CD14-positive monocyte (primary cell): ENCODE results near the gene F2RL1. TPM values are rescaled to one million over a fixed set of nuclear protein-coding genes. Genes with fewer than 3 reads are reported as not detected.

ENCODE experiments used
- DNase-seq, 3 donors: peaks; one replicate each; pipeline ENCODE4 v3.0.0-alpha.2; 2011 to 2022
- H2AFZ ChIP-seq: 2 replicates; pipeline ENCODE4 v1.6.0; 2012; ENCODE audit warnings: mild to moderate bottlenecking, low read depth, low read length, inconsistent platforms; ENCODE audit not compliant: insufficient read depth, poor library complexity, severe bottlenecking
- H3K27ac ChIP-seq, 2 donors: 1 replicate in 1 of 2; 2 replicates in 1 of 2; pipeline ENCODE4 v1.5.1; 2012 to 2013; ENCODE audit warnings: low read length in 2 of 2, control low read depth in 1 of 2, inconsistent platforms in 1 of 2, low read depth in 1 of 2, mild to moderate bottlenecking in 1 of 2
- H3K27me3 ChIP-seq, 2 donors: one replicate each; pipeline versions ENCODE4 v1.6.0 to v1.6.1; 2011 to 2013; ENCODE audit warnings: low read length in 2 of 2; ENCODE audit not compliant: control insufficient read depth in 2 of 2, insufficient read depth in 2 of 2
- H3K36me3 ChIP-seq, 2 donors: replicated peaks in 1 of 2; 1 replicate in 1 of 2; 2 replicates in 1 of 2; pipeline versions ENCODE4 v1.5.1 to v1.6.1; 2012 to 2013; ENCODE audit warnings: low read length in 2 of 2, control low read depth in 1 of 2, inconsistent platforms in 1 of 2, mild to moderate bottlenecking in 1 of 2; ENCODE audit not compliant: insufficient read depth in 2 of 2, control insufficient read depth in 1 of 2
- H3K4me1 ChIP-seq, 2 donors: 1 replicate in 1 of 2; 2 replicates in 1 of 2; pipeline versions ENCODE4 v1.5.1 to v1.6.1; 2012 to 2013; ENCODE audit warnings: low read length in 2 of 2, control low read depth in 1 of 2, inconsistent platforms in 1 of 2, mild to moderate bottlenecking in 1 of 2, moderate library complexity in 1 of 2; ENCODE audit not compliant: insufficient read depth in 2 of 2, control insufficient read depth in 1 of 2
- H3K4me2 ChIP-seq: replicated peaks from 2 replicates; pipeline ENCODE3; 2012; ENCODE audit warnings: low read length, moderate library complexity, mild to moderate bottlenecking; ENCODE audit not compliant: poor library complexity, severe bottlenecking; ENCODE audit errors: extremely low read depth
- H3K4me3 ChIP-seq, 3 experiments: fragments of 200-600 bp in 1 of 3; sonication (generic) in 1 of 3; replicated peaks in 1 of 3; 1 replicate in 2 of 3; 2 replicates in 1 of 3; pipeline ENCODE4 v1.5.1; 2011 to 2013; ENCODE audit warnings: low read length in 3 of 3, mild to moderate bottlenecking in 3 of 3, control low read depth in 2 of 3, low read depth in 2 of 3, inconsistent platforms in 1 of 3, moderate library complexity in 1 of 3
- H3K79me2 ChIP-seq: 2 replicates; pipeline ENCODE4 v1.6.0; 2012; ENCODE audit warnings: mild to moderate bottlenecking, control low read depth, inconsistent platforms, low read length, moderate library complexity; ENCODE audit not compliant: insufficient read depth
- H3K9ac ChIP-seq: 2 replicates; pipeline ENCODE4 v1.6.0; 2017; ENCODE audit warnings: low read length, mild to moderate bottlenecking; ENCODE audit not compliant: insufficient read depth, poor library complexity, severe bottlenecking
- H3K9me3 ChIP-seq, 2 donors: replicated peaks in 1 of 2; 1 replicate in 1 of 2; 2 replicates in 1 of 2; pipeline versions ENCODE4 v1.5.1 to v1.6.1; 2012 to 2013; ENCODE audit warnings: low read length in 2 of 2, control low read depth in 1 of 2; ENCODE audit not compliant: control insufficient read depth in 1 of 2, insufficient read depth in 1 of 2
- H4K20me1 ChIP-seq: 2 replicates; pipeline ENCODE4 v1.6.0; 2012; ENCODE audit warnings: mild to moderate bottlenecking, low read length, control low read depth, moderate library complexity; ENCODE audit not compliant: insufficient read depth
- H3K27ac Mint-ChIP-seq, 7 donors: one replicate each; pipeline ENCODE4 v1.8.0; 2020; ENCODE audit warnings: mild to moderate bottlenecking in 7 of 7, mixed read lengths in 7 of 7, moderate library complexity in 6 of 7, inconsistent platforms in 2 of 7
- H3K27me3 Mint-ChIP-seq, 3 donors: one replicate each; pipeline ENCODE4 v1.8.0; 2021 to 2022; ENCODE audit warnings: low read depth in 3 of 3, mild to moderate bottlenecking in 3 of 3, mixed read lengths in 3 of 3, moderate library complexity in 3 of 3, inconsistent platforms in 1 of 3
- H3K36me3 Mint-ChIP-seq, 2 donors: one replicate each; pipeline ENCODE4 v1.8.0; 2020; ENCODE audit warnings: mixed read lengths in 2 of 2, inconsistent platforms in 1 of 2, mild to moderate bottlenecking in 1 of 2
- H3K4me1 Mint-ChIP-seq: one replicate; pipeline ENCODE4 v1.8.0; 2020; ENCODE audit warnings: mild to moderate bottlenecking, mixed read lengths
- H3K4me3 Mint-ChIP-seq, 2 donors: one replicate each; pipeline ENCODE4 v1.8.0; 2020; ENCODE audit warnings: mild to moderate bottlenecking in 2 of 2, mixed read lengths in 2 of 2, moderate library complexity in 1 of 2
- H3K9me3 Mint-ChIP-seq, 7 donors: one replicate each; pipeline ENCODE4 v1.8.0; 2020 to 2022; ENCODE audit warnings: mixed read lengths in 7 of 7, mild to moderate bottlenecking in 6 of 7, moderate library complexity in 6 of 7, inconsistent platforms in 2 of 7
- WGBS: methylation state at CpG from one replicate; pipeline ENCODE4 v1.1.5; 2013; ENCODE audit warnings: missing lambda C conversion rate; ENCODE audit not compliant: insufficient coverage; 5-methylcytosine and 5-hydroxymethylcytosine counted together
- intact Hi-C, 2 donors: fragments of 100-400 bp; cut with micrococcal nuclease; formaldehyde crosslinking; loops; one replicate each; pipeline versions ENCODE4 v1.15.0 to v1.15.1; 2023
- polyA plus RNA-seq, 3 donors: library from polyadenylated mRNA; depleted of rRNA in 1 of 3; unstranded in 2 of 3; stranded (reverse) in 1 of 3; fragments of 300-500 nt in 2 of 3; fragments of >200 nt in 1 of 3; fragmentation: Illumina TruSeq in 2 of 3; gene quantifications; 1 replicate in 2 of 3; 2 replicates in 1 of 3; pipeline ENCODE4 v1.2.3, GENCODE V29; 2012 to 2021
- TF ChIP-seq, protein P1 (sequence below): fragments of 200-600 bp; IDR thresholded peaks from one replicate; pipeline ENCODE4 v1.8.0; 2022; ENCODE audit warnings: antibody characterized with exemption, mild to moderate bottlenecking

The F2RL1 gene
- polyA plus RNA-seq, 3 donors, result 2.5 to 23.9 (median 11.4) TPM

DNA sequence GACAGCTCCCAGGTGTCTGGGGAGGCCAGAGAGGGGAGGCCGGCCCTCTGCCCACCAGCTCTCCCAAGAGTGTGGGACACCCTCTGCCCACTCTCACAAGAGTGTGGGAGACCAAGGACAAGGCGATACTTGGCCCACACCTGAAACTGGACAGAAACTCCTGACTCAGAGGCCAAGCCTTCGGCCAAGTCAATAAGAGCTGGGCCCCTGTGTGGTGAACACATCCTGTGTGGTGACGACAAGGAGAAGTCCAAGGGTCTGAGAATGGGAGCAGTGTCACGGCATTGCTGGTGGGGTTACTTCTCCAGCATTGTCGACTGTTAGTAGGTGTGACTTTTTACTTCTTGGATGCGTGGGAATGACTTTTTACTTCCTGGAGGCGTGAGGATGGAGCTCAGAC, 14.6 kb upstream of the F2RL1 start:
- Histone ChIP-seq H3K27me3 (no peaks in the 10 kb centered on the region), H3K9ac (no peak overlapping the region), H3K79me2 (no peaks in the 10 kb centered on the region), H3K4me2 (no peak overlapping the region), H3K4me3 (no peak overlapping the region), H3K4me1 (peaks cover 0 to 6% of the 10 kb centered on the region in 2 donors), H4K20me1 (no peaks in the 10 kb centered on the region), H3K36me3 (no peaks in the 10 kb centered on the region), H2AFZ (no peak overlapping the region), H3K9me3 (no peaks in the 10 kb centered on the region), H3K27ac (no peak overlapping the region)
- Mint-ChIP-seq H3K27ac (no peak overlapping the region), H3K4me3 (no peak overlapping the region), H3K36me3 (no peaks in the 10 kb centered on the region), H3K4me1 (peaks cover 17% of the 10 kb centered on the region), H3K9me3 (peaks cover 0 to 1% (median 0%) of the 10 kb centered on the region in 7 donors), H3K27me3 (peaks cover 0 to 6% (median 4%) of the 10 kb centered on the region in 3 donors)
- TF ChIP-seq, protein P1, sequence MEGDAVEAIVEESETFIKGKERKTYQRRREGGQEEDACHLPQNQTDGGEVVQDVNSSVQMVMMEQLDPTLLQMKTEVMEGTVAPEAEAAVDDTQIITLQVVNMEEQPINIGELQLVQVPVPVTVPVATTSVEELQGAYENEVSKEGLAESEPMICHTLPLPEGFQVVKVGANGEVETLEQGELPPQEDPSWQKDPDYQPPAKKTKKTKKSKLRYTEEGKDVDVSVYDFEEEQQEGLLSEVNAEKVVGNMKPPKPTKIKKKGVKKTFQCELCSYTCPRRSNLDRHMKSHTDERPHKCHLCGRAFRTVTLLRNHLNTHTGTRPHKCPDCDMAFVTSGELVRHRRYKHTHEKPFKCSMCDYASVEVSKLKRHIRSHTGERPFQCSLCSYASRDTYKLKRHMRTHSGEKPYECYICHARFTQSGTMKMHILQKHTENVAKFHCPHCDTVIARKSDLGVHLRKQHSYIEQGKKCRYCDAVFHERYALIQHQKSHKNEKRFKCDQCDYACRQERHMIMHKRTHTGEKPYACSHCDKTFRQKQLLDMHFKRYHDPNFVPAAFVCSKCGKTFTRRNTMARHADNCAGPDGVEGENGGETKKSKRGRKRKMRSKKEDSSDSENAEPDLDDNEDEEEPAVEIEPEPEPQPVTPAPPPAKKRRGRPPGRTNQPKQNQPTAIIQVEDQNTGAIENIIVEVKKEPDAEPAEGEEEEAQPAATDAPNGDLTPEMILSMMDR, result no peak
- intact Hi-C loops, result no loop called here
- DNase-seq, result no peak
- 43% methylated on average over 6 of the region's 8 CpGs for WGBS

DNA sequence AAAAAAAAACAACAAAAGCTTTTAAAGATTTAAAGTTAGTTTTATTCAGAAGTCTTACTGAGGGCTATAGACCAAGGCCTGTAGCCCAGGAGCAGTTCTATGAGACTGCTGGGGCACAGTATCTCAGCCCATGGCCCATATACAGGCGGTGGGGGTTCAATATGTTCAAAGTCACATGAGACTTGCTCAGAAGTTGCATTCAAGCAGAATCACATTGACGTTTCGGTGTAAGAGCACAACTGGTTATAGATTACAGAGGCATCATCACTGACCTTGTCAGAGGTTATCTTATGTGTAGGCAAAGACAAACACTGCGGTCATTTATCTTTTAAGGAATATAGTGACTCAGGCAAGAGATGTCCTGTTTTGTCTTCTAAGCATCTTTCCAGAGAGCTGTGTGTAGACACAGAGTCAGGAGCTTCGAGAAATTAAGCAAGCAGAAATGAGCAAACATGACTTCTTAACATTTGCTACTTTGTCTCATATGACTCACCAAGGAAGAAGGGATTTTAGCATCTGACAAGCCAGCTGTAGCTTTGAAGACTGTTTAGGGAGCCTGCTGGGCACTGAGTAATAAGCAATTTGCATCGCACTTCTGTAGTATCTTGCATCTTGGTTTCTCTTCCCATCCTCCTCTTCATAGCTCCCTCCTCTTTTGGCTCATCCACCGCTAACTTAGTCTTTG, 12.9 kb upstream of the F2RL1 start:
- no peak overlapping the region for H3K4me2 ChIP-seq
- H3K36me3 ChIP-seq, result no peaks in the 10 kb centered on the region

More for the DNA sequence above, 12.9 kb upstream of the F2RL1 start:
- Mint-ChIP-seq H3K27me3 (peaks cover 0 to 6% (median 4%) of the 10 kb centered on the region in 3 donors), H3K27ac (peak overlapping the region in 1 of 7 donors; percentile 32), H3K36me3 (no peaks in the 10 kb centered on the region), H3K4me3 (no peak overlapping the region), H3K9me3 (peaks cover 0 to 1% (median 0%) of the 10 kb centered on the region in 7 donors), H3K4me1 (peaks cover 16% of the 10 kb centered on the region)
- Histone ChIP-seq H3K27ac (no peak overlapping the region), H3K4me3 (no peak overlapping the region), H3K4me1 (peaks cover 0 to 6% of the 10 kb centered on the region in 2 donors), H3K9ac (no peak overlapping the region), H2AFZ (no peak overlapping the region), H3K79me2 (no peaks in the 10 kb centered on the region), H4K20me1 (no peaks in the 10 kb centered on the region), H3K9me3 (no peaks in the 10 kb centered on the region), H3K27me3 (no peaks in the 10 kb centered on the region)
- peak in 2 of 3 donors; percentile 5 to 16 for DNase-seq
- TF ChIP-seq, protein P1, result no peak
- intact Hi-C loops, result no loop called here
- WGBS, result 100% methylated on average over 5 of the region's 7 CpGs
